Fibroblast of lung (primary cell): ENCODE data around the gene PMM2. TPM values are rescaled to one million over a fixed set of nuclear protein-coding genes. Genes with fewer than 3 reads are reported as not detected.

Experiments used
- DNase-seq, 2 donors: peaks; one replicate each; pipeline versions ENCODE4 v3.0.0 to v3.0.0-alpha.2; 2010; ENCODE audit warnings: low read depth in 2 of 2
- H2AFZ ChIP-seq: 2 replicates; pipeline ENCODE4 v1.5.1; 2012; ENCODE audit warnings: low read length, control low read depth, inconsistent platforms
- H3K27ac ChIP-seq: 2 replicates; pipeline ENCODE4 v1.5.1; 2011; ENCODE audit warnings: low read length, control low read depth; ENCODE audit not compliant: insufficient read depth
- H3K27me3 ChIP-seq: 2 replicates; pipeline ENCODE4 v1.5.1; 2011; ENCODE audit warnings: mild to moderate bottlenecking, low read length; ENCODE audit not compliant: control insufficient read depth, insufficient read depth
- H3K36me3 ChIP-seq: 2 replicates; pipeline ENCODE4 v1.5.1; 2011; ENCODE audit warnings: low read length; ENCODE audit not compliant: control insufficient read depth, insufficient read depth
- H3K4me1 ChIP-seq: 2 replicates; pipeline ENCODE4 v1.5.1; 2011; ENCODE audit warnings: low read length; ENCODE audit not compliant: control insufficient read depth, insufficient read depth; ENCODE audit errors: extremely low read depth
- H3K4me2 ChIP-seq: 2 replicates; pipeline ENCODE4 v1.5.1; 2011; ENCODE audit warnings: low read length, control low read depth; ENCODE audit not compliant: insufficient read depth; ENCODE audit errors: extremely low read depth
- H3K4me3 ChIP-seq, 4 experiments: fragments of 200-600 bp in 1 of 4; sonication (generic) in 1 of 4; replicated peaks in 1 of 4; 2 replicates each; pipeline ENCODE4 v1.5.1; 2011 to 2016; ENCODE audit warnings: low read length in 4 of 4, low read depth in 3 of 4, mild to moderate bottlenecking in 3 of 4, control low read depth in 2 of 4, inconsistent platforms in 1 of 4, mixed read lengths in 1 of 4; ENCODE audit not compliant: insufficient read depth in 1 of 4; ENCODE audit errors: control extremely low read depth in 1 of 4
- H3K79me2 ChIP-seq: 2 replicates; pipeline ENCODE4 v1.5.1; 2012; ENCODE audit warnings: mild to moderate bottlenecking, low read length, inconsistent platforms; ENCODE audit not compliant: control insufficient read depth, insufficient read depth
- H3K9ac ChIP-seq: 2 replicates; pipeline ENCODE4 v1.5.1; 2011; ENCODE audit warnings: mild to moderate bottlenecking, low read length, control low read depth; ENCODE audit not compliant: insufficient read depth
- H3K9me3 ChIP-seq: 2 replicates; pipeline ENCODE4 v1.5.1; 2012; ENCODE audit warnings: low read depth, low read length; ENCODE audit not compliant: control insufficient read depth, insufficient read depth
- H4K20me1 ChIP-seq: 2 replicates; pipeline ENCODE4 v1.5.1; 2011; ENCODE audit warnings: low read length; ENCODE audit not compliant: control insufficient read depth, insufficient read depth; ENCODE audit errors: extremely low read depth
- EZH2 ChIP-seq: IDR thresholded peaks from 2 replicates; pipeline ENCODE4 v1.5.1; 2012; ENCODE audit warnings: low read length, control low read depth, mild to moderate bottlenecking; ENCODE audit errors: missing control alignments
- polyA plus RNA-seq, 2 donors: library from polyadenylated mRNA; depleted of rRNA in 1 of 2; stranded (reverse) in 1 of 2; unstranded in 1 of 2; fragments of >200 nt; gene quantifications; 2 replicates each; pipeline ENCODE4 v1.2.1, GENCODE V29; 2011 to 2012; ENCODE audit warnings: missing spikeins in 1 of 2
- total RNA-seq: library from RNA; depleted of rRNA; stranded (reverse); fragments of >200 nt; gene quantifications from 2 replicates; pipeline ENCODE4 v1.2.1, GENCODE V29; 2014
- TF ChIP-seq, protein P1 (sequence below), 2 donors: IDR thresholded peaks in 1 of 2; conservative IDR thresholded peaks in 1 of 2; 1 replicate in 1 of 2; 2 replicates in 1 of 2; pipeline ENCODE4 v1.5.1; 2011 to 2012; ENCODE audit warnings: low read length in 2 of 2, control low read depth in 1 of 2, inconsistent platforms in 1 of 2, low read depth in 1 of 2, mild to moderate bottlenecking in 1 of 2

PMM2 gene
- total and polyA plus RNA-seq, 2 donors (not counting 1 experiment from before 2014, with no cell fraction given): 19.5 to 49.3 TPM

DNA sequence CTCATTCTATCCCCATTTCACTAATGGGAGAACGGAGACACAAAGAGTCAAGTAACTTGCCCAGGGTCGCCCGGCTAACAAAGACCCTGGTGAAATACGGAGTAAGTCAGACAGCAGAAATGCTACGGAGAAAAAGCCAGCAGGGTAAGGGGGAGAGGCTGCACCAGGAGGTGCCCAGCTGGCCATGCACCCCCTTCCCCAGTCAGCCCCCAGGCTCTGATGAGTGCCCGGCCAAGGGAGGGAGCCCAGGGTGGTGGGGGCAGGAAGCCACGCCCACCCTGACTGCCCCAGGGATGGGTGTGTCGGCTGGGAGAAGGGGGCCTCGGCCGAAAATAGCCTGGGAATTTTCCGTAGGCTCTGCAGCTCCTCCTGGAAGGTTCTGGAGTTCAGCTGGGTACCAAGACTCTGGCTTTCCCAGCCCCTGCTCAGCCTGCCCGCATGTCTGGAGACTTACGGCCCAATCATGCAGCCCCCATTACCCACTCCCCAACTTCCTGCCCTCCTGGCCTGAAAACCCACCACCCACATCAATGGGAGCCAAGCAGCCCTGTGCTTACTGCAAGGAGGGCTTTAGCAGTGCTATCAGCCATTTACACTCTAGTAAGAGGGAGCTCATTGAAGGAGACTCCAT is 67.0 kb downstream of the PMM2 start:
- Histone ChIP-seq H3K36me3 (peaks cover 6% of the 10 kb centered on the region), H3K9ac (no peak overlapping the region), H3K4me1 (peaks cover 27% of the 10 kb centered on the region), H2AFZ (no peak overlapping the region), H3K9me3 (no peaks in the 10 kb centered on the region), H3K79me2 (peaks cover 77% of the 10 kb centered on the region), H3K27me3 (no peaks in the 10 kb centered on the region), H3K4me2 (no peak overlapping the region), H3K27ac (no peak overlapping the region), H4K20me1 (no peaks in the 10 kb centered on the region), H3K4me3 (no peak overlapping the region)
- TF ChIP-seq, protein P1, sequence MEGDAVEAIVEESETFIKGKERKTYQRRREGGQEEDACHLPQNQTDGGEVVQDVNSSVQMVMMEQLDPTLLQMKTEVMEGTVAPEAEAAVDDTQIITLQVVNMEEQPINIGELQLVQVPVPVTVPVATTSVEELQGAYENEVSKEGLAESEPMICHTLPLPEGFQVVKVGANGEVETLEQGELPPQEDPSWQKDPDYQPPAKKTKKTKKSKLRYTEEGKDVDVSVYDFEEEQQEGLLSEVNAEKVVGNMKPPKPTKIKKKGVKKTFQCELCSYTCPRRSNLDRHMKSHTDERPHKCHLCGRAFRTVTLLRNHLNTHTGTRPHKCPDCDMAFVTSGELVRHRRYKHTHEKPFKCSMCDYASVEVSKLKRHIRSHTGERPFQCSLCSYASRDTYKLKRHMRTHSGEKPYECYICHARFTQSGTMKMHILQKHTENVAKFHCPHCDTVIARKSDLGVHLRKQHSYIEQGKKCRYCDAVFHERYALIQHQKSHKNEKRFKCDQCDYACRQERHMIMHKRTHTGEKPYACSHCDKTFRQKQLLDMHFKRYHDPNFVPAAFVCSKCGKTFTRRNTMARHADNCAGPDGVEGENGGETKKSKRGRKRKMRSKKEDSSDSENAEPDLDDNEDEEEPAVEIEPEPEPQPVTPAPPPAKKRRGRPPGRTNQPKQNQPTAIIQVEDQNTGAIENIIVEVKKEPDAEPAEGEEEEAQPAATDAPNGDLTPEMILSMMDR (conservative IDR thresholded peaks at IDR 0.05 in 1 of 2, IDR thresholded peaks at IDR 0.05 in 1 of 2; ENCODE audit: low read depth in 1 of 2, low read length in 2 of 2): no peak
- TF ChIP-seq EZH2: no peak
- no peak for DNase-seq

DNA sequence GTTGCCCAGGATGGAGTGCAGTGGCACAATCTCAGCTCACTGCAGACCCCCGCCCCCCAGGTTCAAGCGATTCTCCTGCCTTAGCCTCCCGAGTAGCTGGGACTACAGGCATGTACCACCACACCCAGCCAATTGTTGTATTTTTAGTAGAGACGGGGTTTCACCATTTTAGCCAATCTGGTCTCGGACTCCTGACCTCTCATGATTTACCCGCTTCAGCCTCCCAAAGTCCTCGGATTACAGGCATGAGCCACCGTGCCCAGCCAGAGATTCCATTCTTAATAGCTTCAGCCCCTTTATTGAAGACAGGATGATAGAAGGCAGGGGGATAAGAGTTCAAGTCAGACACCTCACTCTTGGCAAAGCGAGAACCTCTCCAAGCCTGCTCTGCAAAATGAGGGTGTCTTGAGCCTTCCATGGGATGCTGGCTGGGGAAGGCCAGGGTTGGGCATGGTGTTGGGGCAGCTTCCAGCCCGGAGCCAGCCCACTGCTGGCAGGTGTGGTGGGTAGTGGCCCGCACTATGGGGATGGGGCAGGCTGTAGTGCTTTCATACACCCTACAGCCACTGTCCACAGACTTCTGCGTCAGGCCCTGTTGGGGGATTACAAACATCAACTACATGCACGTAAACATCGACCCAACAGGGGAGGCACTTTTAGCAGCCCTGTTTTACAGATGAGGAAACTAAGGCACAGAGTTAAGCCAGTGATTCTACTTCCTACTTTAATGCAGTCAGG is 67.7 kb downstream of the PMM2 start:
- peaks cover 6% of the 10 kb centered on the region for H3K36me3 ChIP-seq
- no peaks in the 10 kb centered on the region for H3K27me3 ChIP-seq
- no peak overlapping the region for H3K27ac ChIP-seq
- H4K20me1 ChIP-seq: no peaks in the 10 kb centered on the region
- no peak overlapping the region for H3K4me3 ChIP-seq
- DNase-seq: no peak
- H3K9ac ChIP-seq: no peak overlapping the region
- H3K4me1 ChIP-seq: peaks cover 23% of the 10 kb centered on the region
- TF ChIP-seq, protein P1 (conservative IDR thresholded peaks at IDR 0.05 in 1 of 2, IDR thresholded peaks at IDR 0.05 in 1 of 2; ENCODE audit: low read depth in 1 of 2, low read length in 2 of 2): no peak
- no peak for TF ChIP-seq EZH2
- H3K79me2 ChIP-seq: peaks cover 73% of the 10 kb centered on the region
- no peaks in the 10 kb centered on the region for H3K9me3 ChIP-seq
- no peak overlapping the region for H3K4me2 ChIP-seq
- H2AFZ ChIP-seq: no peak overlapping the region

DNA sequence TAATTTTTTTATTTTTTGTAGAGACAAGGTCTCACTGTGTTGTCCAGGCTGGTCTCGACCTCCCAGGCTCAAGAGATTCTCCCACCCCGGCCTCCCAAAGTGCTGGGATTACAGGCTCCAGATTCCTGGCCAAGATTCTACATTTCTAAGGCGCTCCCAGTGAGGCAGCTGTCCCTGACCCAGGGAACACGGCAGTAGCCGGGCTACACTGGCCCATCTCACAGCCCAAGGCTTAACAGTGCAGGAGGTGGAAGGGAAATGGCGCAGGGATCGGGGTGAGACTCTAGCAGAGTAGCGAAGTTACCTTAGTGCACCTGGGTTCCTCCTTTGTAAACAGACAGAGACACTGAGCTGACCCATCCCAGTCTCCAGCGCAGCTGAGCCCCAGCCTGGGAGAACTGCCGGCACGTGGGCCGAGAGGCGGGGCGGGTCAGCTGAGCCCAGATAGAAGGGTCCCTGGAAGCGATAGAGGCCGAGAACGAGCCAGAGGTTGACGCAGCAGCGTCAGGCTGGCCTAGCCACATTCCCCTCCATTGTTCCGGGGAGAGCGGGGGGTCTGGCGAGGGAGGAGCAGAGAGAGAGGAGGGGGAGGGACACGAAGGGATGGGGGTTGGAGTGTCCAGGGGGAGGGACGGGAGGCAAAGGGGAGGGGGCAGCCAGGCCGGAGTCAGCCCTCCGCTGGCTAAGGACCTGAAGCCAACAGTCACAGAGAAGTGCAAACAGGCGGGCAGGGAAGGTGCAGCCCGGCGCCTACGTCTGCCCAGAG is 68.7 kb downstream of the PMM2 start:
- TF ChIP-seq EZH2: no peak
- TF ChIP-seq, protein P1 (conservative IDR thresholded peaks at IDR 0.05 in 1 of 2, IDR thresholded peaks at IDR 0.05 in 1 of 2; ENCODE audit: low read depth in 1 of 2, low read length in 2 of 2): no peak
- peak in 1 of 2 donors; percentile 31 for DNase-seq

More for the DNA sequence above, 68.7 kb downstream of the PMM2 start:
- H3K9ac ChIP-seq: peak overlapping the region; percentile 91
- no peak overlapping the region for H2AFZ ChIP-seq
- H3K4me3 ChIP-seq: peak overlapping the region; percentile 71 to 87 (median 82)
- H3K4me1 ChIP-seq: peaks cover 25% of the 10 kb centered on the region
- no peaks in the 10 kb centered on the region for H4K20me1 ChIP-seq
- H3K79me2 ChIP-seq: peaks cover 67% of the 10 kb centered on the region
- H3K4me2 ChIP-seq: peak overlapping the region; percentile 96
- peaks cover 6% of the 10 kb centered on the region for H3K36me3 ChIP-seq
- peak overlapping the region; percentile 87 for H3K27ac ChIP-seq
- no peaks in the 10 kb centered on the region for H3K9me3 ChIP-seq
- H3K27me3 ChIP-seq: no peaks in the 10 kb centered on the region
